ENCODE results near the gene DSP.

DSP gene

GRCh38 chr6:7633361-7633760 lies 91.9 kb downstream of the DSP start:
- H3K27me3 ChIP-seq: no peaks in the 10 kb centered on the region
- no peak for TF ChIP-seq CTCF (IDR thresholded peaks at IDR 0.05)
- H3K4me1 ChIP-seq: no peaks in the 10 kb centered on the region
- intact Hi-C loops (cut with DNase I; ENCODE audit: low total_unique reads): no loop called here
- no peak overlapping the region for H3K27ac ChIP-seq
- H3K4me3 ChIP-seq: no peak overlapping the region
- H3K36me3 ChIP-seq: no peaks in the 10 kb centered on the region
- no peak for DNase-seq
- no peaks in the 10 kb centered on the region for H3K9me3 ChIP-seq

DNA sequence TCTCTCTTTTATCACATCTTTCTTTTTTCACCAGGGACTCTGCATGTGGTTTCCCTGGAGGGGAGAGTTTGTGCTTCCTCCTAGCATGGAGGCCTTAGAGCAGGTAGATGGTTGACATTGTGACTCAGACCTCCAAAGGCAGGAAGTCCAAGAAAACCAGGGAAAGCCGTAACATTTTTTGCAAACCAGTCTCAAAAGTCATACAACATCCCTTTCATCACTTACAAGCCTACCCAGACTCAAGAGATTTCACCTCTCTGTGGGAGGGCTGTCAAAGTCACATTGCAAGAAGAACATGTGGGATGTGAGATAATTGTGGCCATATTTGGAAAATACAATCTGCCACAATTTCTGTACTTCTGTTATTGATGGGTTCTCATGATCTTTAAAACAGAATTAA lies 94.7 kb downstream of the DSP start:
- no peaks in the 10 kb centered on the region for H3K9me3 ChIP-seq
- no peaks in the 10 kb centered on the region for H3K27me3 ChIP-seq
- H3K4me3 ChIP-seq: no peak overlapping the region
- no peaks in the 10 kb centered on the region for H3K4me1 ChIP-seq
- TF ChIP-seq CTCF (IDR thresholded peaks at IDR 0.05): no peak
- DNase-seq: no peak
- H3K27ac ChIP-seq: no peak overlapping the region
- intact Hi-C loops (cut with DNase I; ENCODE audit: low total_unique reads): no loop called here
- H3K36me3 ChIP-seq: no peaks in the 10 kb centered on the region
